ENCODE measurements around the gene DPH7.
"Not testable (repeated sequence)": the region's sequence is repeated elsewhere in the genome, so short reads cannot be mapped to it uniquely, and the experiment has no call there.

DPH7 gene

GRCh38 chr9:137606005-137606621 lies 27.4 kb upstream of the DPH7 start:
- no peak for DNase-seq

DNA sequence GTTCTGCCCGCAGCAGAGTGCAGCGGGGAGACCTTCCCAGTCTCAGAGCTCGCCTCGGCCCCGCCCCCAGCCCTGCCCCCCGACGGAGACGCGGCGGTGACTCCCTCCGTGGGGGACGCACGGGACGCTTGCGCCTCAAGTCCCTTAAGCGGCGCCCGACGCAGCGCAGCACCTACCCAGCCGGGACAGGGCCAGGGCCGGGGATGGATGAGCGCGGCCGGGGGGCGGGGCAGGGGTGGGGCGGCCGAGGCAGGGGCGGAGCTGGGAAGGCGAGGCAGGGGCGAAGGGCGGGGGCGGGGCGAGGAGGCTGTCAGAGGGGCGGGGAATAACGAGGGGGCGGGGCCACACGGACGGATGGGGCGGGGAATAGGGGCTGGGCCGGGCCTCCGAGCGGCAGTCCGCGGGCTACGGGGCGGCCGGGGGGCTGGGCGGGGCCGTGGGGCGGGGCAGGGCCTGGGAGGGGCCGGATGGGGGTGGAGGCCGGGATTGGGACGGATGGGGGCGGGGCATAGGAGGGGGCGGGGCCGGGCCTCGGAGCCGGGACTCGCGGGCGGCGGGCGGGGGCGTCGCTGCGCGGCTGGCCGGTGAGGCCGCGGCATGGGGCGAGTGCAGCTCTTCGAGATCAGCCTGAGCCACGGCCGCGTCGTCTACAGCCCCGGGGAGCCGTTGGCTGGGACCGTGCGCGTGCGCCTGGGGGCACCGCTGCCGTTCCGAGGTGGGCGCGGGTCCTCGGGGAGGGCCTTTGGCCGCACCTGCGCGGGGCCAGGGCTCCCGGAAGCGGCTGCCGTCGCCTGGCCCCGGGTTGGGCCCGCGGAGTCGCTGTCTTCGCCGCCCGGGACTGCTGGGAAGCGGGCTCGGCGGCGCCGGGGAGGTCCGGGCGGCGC lies 26.6 kb upstream of the DPH7 start, which contains the start of gene ARRDC1:
ARRDC1 (plus strand) TSS at position 566 of the 884 bp plus-strand sequence; CDS start at position 598, 32 bp downstream.
- peak; percentile 94 for DNase-seq

- peak; percentile 14 for DNase-seq
Observed at GRCh38 chr9:137604345-137605086, 25.8 kb upstream of the DPH7 start.

DNA sequence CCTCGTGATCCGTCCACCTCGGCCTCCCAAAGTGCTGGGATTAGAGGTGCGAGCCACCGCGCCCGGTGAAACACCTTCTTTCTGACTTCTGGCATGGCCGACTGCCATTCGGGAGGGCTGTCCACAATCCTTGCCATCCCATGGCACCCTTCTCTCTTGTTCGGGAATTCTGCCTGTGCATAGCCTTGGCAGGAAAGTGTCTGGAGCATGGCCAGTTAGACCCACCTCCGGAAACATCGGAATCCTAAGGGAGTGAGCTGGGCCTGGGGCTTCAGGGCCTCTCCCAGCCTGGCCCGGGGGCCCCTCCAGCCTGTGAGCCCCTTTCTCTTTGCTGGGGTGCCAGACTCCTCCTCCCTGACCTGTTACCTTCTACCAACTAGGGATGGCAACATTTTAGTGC lies 25.2 kb upstream of the DPH7 start:
- DNase-seq: no peak

DNA sequence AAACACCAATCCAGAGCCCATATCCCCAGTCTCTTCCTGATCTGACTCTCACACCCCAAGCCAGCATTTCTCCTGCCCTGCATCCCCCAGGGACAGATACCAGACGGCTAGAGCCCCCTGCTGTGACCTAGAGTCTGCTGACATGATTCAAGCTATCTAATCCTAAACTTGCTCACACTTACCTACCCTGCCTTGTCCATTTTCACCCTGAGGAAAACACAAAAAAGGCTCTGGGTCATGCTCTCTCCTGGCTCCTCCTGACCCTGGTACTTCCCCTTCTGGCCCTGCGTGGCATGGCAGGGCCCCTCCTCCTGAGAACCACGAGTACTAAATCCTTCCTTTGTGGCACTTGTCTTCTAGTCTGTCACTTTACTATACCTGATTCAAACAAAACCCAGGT lies 23.9 kb upstream of the DPH7 start:
- DNase-seq: no peak

GRCh38 chr9:137598943-137599342 lies 20.2 kb upstream of the DPH7 start:
- DNase-seq: no peak

DNA sequence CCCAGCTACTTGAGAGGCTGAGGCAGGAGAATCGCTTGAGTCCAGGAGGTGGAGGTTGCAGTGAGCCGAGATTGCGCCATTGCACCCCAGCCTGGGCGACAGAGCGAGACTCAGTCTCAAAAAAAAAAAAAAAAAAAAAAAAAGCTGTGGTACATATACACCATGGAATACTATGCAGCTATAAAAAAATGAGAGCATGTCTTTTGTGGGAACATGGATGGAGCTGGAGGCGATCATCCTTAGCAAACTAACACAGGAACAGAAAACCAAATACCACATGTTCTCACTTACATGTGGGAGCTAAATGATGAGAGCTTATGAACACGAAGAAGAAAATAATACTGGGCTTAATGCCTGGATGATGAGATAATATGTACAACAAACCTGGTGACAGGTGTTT lies 17.9 kb upstream of the DPH7 start:
- DNase-seq: not testable (repeated sequence)

DNA sequence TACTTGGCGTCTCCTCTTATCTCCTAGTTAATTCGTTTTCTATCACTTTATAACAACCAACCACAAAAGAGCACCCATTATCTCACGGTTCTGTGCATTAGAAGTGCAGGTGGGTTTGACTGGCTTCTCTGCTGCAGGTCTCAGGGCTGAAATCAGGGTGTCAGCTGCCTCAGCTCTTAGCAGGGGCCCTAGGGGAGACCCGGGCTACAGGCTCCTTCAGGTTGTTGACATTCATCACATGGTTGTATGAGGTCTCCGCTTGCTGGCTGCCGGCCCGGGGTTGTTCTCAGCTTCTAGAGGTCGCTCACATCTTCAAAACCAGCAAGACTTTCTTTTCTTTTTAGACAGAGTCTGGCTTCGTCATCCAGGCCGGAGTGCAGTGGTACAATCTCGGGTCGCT lies 14.5 kb upstream of the DPH7 start:
- DNase-seq: no peak

- DNase-seq: no peak
Observed at GRCh38 chr9:137592767-137593166, 14.0 kb upstream of the DPH7 start.

DNA sequence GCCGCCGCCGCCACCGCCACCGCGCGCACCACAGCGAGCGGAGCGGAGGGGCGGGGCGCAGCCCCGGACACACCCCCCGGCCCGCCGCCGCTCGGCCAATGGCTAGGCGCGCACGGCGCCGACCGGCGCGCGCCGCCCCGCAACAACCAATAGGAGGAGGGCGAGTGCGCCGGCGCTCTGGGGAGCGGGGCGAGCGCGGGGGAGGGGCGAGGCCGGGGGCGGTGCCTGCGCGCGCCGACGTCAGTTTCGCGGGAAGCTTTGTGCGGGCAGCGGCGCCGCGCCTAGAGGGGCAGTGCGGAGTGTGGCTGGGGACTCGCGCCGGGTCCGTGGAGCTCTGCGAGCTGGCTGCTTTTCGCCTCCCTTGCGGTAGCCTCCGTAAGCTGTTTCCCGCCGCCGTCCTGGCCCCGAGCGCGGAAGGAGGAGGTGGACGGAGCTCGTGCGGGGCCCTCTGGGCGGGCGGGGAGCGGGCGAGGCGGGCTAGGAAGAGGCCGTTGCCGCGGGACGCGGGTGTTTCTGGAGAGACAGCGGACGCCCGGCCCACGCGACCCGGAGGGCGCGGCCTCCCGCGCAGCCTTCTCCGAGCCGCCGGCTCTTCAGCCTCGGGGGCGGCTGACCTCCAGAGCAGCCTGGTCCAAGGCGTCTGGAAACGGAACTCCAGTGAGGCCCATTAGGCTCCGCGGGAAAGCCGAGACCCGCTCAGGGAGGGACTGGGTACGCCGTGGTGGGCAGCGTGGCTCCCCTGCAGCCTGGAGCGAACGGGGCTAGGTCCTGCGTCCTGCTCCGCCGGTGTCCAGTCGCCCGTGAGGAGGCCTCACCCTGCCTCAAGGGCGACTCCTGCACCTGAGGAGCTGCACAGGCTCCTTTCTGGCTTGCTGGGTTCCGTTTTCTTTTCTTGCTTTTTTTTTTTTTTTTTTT lies 12.0 kb upstream of the DPH7 start, which contains the start of gene ZMYND19:
ZMYND19 (minus strand) TSS at position 44 of the 915 bp plus-strand sequence. CDS start 249 bp downstream, outside the sequence.
- peak; percentile 87 for DNase-seq

DNA sequence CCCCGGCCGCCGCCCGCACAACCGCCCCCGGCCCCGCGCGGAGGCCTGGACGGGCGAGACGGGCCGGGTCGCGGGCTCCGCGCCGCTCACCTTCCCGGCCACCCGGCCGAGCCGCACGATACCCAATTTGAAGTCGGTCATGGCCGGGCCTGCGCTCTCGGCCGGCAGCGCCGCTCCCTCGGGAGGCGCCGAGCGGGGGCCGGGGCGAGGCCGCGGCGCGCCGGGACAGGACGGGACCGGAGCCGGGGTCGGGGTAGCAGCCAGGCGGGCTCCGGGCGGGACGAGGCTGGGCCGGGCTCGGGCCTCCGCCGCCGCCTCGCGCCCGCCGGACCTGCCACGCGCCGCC lies 11.4 kb upstream of the DPH7 start:
- DNase-seq: no peak

DNA sequence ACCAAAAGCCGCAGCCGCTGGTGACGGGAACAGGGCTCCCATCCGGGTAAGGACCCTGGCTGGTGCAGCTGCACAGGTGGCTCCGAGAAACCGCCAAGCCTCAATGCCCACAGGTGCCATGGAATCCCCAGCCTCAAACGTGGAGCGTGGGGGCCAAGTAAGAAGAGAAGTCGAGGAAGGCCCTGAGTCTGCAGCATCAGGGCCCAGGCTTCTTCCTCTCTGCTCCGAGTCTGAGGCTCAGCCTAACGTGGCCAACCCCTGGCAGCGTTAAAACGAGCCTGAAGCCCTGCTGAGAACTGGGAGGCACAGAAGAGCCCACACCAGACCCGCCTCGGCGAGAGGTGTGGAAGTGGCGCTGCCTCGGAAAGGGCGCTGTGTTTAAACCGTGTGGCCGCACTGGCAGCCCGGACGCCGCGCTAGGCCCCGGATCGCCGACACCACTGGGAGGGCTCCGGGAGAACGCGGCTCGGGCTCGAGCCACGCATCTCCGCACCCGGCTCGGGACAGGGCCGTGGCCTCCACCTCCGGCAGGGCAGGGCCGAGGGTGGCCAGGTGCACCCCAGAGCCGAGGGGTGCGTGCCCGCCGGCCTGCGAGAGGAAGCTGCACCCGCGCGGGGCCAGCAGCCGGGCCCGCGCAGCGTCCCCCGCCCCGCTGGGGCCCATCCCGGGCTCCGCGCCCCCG lies 10.9 kb upstream of the DPH7 start:
- DNase-seq: no peak

DNA sequence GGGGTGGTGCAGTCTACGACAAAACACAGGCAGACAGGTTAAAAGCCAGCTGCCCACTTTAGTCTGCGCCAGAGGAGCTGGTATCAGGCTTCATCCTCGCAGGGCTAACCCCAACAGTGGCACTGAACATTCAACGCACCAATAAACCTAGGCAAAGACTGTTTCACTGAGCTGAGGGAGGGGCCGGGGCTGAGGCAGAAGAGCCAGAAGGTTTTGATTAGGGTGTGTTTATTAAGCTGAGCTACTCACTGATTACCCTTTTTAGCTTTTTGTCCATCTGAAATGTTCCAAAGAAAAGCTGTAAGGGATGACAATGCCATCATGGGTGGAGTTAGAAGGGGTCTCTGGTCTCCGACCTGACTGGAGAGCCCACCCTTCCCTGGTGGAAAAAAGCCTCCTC lies 10.2 kb upstream of the DPH7 start:
- DNase-seq: no peak

- no peak for DNase-seq
Observed at GRCh38 chr9:137588311-137588710, 9.6 kb upstream of the DPH7 start.

GRCh38 chr9:137586854-137587253 lies 8.1 kb upstream of the DPH7 start:
- DNase-seq: no peak

DNA sequence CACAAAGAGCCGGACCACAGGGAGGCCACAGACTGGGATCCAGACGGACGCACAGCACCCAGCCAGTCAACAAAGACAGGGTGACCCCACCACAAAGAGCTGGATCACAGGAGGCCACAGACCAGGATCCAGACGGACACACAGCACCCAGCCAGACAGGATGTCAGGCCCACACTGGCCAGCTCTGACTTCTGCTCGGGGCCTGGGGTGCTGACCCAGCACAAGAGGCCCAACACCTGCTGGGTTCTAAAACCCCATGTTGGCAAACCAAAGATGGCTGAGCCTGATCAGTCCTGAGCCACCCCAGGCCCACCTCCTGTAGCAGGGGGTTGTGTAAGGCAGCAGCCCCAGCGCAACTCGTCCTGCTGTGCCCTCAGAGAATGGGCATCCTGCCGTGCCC lies 5.2 kb upstream of the DPH7 start:
- DNase-seq: no peak

DNA sequence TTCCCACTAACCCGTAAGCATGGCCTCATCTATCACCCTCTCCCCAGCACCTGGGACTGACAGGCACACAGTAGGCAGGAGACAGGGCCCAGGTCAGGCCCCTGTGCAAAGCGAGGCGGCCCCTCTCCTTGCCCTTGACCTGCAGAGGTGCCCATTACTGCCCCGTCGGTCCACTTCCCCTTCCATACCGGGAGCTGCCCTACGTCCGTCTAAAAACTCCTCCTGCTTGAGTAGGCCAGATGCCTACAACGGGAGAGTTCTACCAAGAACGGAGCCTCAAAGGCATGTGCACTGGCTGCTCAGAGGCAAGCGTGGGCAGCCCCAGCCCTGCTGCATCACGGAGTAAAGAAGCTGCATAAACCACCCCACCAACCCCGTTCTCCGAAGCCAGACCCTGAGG lies 4.6 kb upstream of the DPH7 start:
- DNase-seq: no peak

- DNase-seq: no peak
Observed at GRCh38 chr9:137582286-137582860, 3.6 kb upstream of the DPH7 start.

DNA sequence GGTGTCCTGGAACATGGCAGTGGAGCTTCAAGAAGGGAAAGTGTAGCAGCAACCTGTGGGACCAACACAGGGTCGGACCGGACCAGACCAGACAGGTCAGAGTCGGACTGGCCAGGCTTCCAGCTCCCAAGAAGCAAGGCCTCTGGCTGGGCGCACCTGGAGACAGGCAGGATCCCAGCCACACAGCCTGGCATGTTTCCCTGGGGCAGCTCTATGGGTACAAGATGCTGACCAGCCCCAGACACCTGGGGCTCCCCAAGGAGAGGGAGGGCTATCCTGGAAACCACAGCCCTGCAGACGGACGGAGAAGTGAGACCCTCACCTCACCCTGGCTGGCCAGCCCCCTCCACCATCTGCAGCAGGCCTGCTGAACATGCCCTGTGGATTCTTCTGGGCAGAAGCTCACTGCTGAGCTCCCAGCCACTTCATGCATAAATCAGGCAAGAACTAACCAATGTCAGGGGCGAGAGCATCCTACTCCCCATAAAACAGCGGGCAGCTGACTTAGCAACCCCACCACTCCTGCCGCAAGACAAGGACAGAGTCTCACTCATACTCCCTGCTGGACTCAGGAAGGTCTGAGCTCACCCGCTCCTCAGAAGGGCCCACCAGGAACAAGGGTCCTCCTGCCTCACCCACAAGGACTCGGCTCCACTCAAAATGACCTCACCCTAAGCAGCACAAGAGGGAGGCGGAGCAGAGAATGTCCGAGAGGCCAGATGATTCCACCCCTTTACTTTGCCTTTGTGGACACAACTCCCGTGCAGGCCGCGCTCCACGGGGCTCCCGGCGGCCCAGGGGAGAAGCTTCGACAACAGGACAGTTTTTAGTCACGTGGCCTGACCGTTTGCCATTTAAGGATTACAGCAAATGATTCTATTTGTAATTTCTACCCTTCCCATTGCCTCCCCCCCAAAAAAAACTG lies 2.9 kb upstream of the DPH7 start:
- no peak for DNase-seq

DNA sequence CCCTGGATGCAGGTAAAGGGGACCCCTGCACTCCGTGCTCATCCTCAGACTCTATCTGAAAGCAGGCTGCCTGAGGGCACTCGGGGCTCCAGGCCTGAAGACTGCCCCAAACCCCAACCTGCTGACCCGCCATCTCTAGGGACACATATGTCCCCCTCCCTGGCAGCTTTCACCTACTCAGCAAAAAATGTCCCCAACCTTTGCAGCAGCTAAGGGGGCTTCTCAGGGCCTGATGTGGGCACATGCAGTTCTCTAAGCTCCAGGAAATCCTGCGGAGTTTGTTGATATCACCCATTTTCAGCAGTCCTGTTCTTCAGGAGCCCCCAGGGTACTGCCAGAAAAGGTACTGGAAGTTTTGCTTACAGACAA lies 2.2 kb upstream of the DPH7 start:
- DNase-seq: no peak

Data from activated gamma-delta T cell treated with Interleukin-2 at 50 U/mL for 16 hours (primary cell).